DND-41 (cell line): ENCODE data around the gene OXCT1.
A peak's percentile ranks its signal among the peaks of the same experiment; 100 is the strongest.

Experiments used
- ATAC-seq: fragments of 200-7000 bp; cut with Tn5 transposase; 3 replicates; pipeline ENCODE4 v1.9.1; 2021; ENCODE audit warnings: low read depth; ENCODE audit not compliant: insufficient read depth
- DNase-seq: peaks from one replicate; pipeline ENCODE4 v3.0.0-alpha.2; 2020
- H2AFZ ChIP-seq: 2 replicates; pipeline ENCODE4 v1.6.0; 2012; ENCODE audit warnings: low read depth, low read length
- H3K27ac ChIP-seq: 2 replicates; pipeline ENCODE4 v1.5.1; 2012; ENCODE audit warnings: low read length, inconsistent platforms
- H3K27me3 ChIP-seq: fragments of 200-600 bp; sonication (generic); 2 replicates; pipeline ENCODE4 v1.6.0; 2012; ENCODE audit warnings: low read length, mild to moderate bottlenecking, inconsistent platforms; ENCODE audit not compliant: insufficient read depth, poor library complexity
- H3K36me3 ChIP-seq: 2 replicates; pipeline ENCODE4 v1.5.1; 2012; ENCODE audit warnings: low read length, inconsistent platforms; ENCODE audit not compliant: insufficient read depth
- H3K4me1 ChIP-seq: 2 replicates; pipeline ENCODE4 v1.5.1; 2012; ENCODE audit warnings: mild to moderate bottlenecking, low read length; ENCODE audit not compliant: insufficient read depth
- H3K4me2 ChIP-seq: 2 replicates; pipeline ENCODE4 v1.6.0; 2012; ENCODE audit warnings: mild to moderate bottlenecking, moderate library complexity, low read length, inconsistent platforms; ENCODE audit not compliant: insufficient read depth
- H3K4me3 ChIP-seq, 2 experiments: fragments of 200-600 bp in 1 of 2; shearing (Covaris generic) in 1 of 2; 2 replicates each; pipeline ENCODE4 v1.5.1; 2012 to 2016; ENCODE audit warnings: inconsistent platforms in 2 of 2, low read length in 2 of 2, mild to moderate bottlenecking in 2 of 2, low read depth in 1 of 2, moderate library complexity in 1 of 2
- H3K79me2 ChIP-seq: 2 replicates; pipeline ENCODE4 v1.6.0; 2012; ENCODE audit warnings: low read length, inconsistent platforms; ENCODE audit not compliant: insufficient read depth
- H3K9ac ChIP-seq: 2 replicates; pipeline ENCODE4 v1.6.0; 2012; ENCODE audit warnings: low read depth, mild to moderate bottlenecking, inconsistent platforms, low read length, moderate library complexity
- H3K9me3 ChIP-seq: 2 replicates; pipeline ENCODE4 v1.5.1; 2012; ENCODE audit warnings: low read length, moderate library complexity, mild to moderate bottlenecking, inconsistent platforms; ENCODE audit not compliant: insufficient read depth, severe bottlenecking
- H4K20me1 ChIP-seq: 2 replicates; pipeline ENCODE4 v1.6.0; 2012; ENCODE audit warnings: low read length; ENCODE audit not compliant: insufficient read depth
- EZH2 ChIP-seq: IDR thresholded peaks from 3 replicates; pipeline ENCODE4 v1.6.1; 2012; ENCODE audit warnings: borderline replicate concordance, low read depth, mild to moderate bottlenecking, moderate library complexity, low read length, inconsistent platforms; ENCODE audit not compliant: severe bottlenecking
- TF ChIP-seq, protein P1 (sequence below): IDR thresholded peaks from 2 replicates; pipeline ENCODE4 v1.5.1; 2012; ENCODE audit warnings: borderline replicate concordance, low read length, moderate library complexity, mild to moderate bottlenecking; ENCODE audit not compliant: poor library complexity, severe bottlenecking; ENCODE audit errors: extremely low read depth

The OXCT1 gene

DNA sequence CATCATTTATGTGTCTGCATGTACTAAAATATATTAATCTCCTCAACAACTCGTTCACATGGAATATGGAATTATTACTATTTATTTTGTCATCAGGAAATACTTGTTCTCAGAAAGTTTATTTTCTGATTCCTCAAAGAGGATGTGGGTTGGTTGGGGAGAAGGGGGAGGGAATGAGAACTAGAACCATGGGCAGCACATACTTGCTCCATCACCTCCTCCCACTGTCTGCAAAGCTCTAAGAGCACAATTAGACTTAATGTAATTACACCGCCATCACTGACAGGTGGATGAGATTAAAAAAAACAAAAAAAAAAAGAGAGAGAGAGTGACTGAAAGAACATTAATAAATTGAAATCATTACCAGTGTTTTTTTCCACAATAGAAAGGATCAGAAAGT lies 98.2 kb downstream of the OXCT1 start:
- no peaks in the 10 kb centered on the region for H3K27me3 ChIP-seq
- no peaks in the 10 kb centered on the region for H4K20me1 ChIP-seq
- H3K27ac ChIP-seq: no peak overlapping the region
- H3K4me1 ChIP-seq: no peaks in the 10 kb centered on the region
- no peaks in the 10 kb centered on the region for H3K9me3 ChIP-seq
- no peak overlapping the region for H3K4me3 ChIP-seq
- H3K9ac ChIP-seq: no peak overlapping the region
- no peaks in the 10 kb centered on the region for H3K79me2 ChIP-seq
- ATAC-seq: peak; percentile 53; the same call in 2 of the 3 replicates
- no peak overlapping the region for H2AFZ ChIP-seq
- DNase-seq: no peak
- TF ChIP-seq, protein P1, sequence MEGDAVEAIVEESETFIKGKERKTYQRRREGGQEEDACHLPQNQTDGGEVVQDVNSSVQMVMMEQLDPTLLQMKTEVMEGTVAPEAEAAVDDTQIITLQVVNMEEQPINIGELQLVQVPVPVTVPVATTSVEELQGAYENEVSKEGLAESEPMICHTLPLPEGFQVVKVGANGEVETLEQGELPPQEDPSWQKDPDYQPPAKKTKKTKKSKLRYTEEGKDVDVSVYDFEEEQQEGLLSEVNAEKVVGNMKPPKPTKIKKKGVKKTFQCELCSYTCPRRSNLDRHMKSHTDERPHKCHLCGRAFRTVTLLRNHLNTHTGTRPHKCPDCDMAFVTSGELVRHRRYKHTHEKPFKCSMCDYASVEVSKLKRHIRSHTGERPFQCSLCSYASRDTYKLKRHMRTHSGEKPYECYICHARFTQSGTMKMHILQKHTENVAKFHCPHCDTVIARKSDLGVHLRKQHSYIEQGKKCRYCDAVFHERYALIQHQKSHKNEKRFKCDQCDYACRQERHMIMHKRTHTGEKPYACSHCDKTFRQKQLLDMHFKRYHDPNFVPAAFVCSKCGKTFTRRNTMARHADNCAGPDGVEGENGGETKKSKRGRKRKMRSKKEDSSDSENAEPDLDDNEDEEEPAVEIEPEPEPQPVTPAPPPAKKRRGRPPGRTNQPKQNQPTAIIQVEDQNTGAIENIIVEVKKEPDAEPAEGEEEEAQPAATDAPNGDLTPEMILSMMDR: no peak
- no peak for TF ChIP-seq EZH2
- H3K4me2 ChIP-seq: no peak overlapping the region
- H3K36me3 ChIP-seq: peaks cover 20% of the 10 kb centered on the region; the same call in 1 of the 2 replicates

DNA sequence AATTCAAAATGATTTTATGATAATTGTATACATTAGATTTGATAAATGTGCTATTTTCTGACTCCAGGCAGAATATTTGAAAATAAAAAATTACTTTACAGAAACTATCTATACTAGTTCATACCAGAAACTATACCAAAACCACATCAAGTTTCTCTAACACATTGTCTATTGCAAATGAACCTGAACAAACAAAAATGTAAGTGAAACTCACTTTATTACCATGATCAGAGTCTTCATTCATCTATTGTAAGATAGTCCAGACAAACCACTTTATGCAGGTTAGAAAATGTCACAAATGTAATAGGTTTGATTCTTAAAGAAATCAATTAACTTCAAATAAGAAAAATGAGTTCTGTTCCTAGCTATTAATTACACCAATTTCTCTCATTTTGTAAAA lies 99.4 kb downstream of the OXCT1 start:
- Histone ChIP-seq H3K9ac (no peak overlapping the region), H3K4me2 (no peak overlapping the region), H3K4me1 (no peaks in the 10 kb centered on the region), H3K9me3 (no peaks in the 10 kb centered on the region), H3K79me2 (no peaks in the 10 kb centered on the region), H3K36me3 (peaks cover 25% of the 10 kb centered on the region), H3K27ac (no peak overlapping the region), H4K20me1 (no peaks in the 10 kb centered on the region), H2AFZ (no peak overlapping the region), H3K4me3 (no peak overlapping the region), H3K27me3 (no peaks in the 10 kb centered on the region)
- DNase-seq: no peak
- ATAC-seq: no peak
- TF ChIP-seq, protein P1: no peak
- no peak for TF ChIP-seq EZH2

DNA sequence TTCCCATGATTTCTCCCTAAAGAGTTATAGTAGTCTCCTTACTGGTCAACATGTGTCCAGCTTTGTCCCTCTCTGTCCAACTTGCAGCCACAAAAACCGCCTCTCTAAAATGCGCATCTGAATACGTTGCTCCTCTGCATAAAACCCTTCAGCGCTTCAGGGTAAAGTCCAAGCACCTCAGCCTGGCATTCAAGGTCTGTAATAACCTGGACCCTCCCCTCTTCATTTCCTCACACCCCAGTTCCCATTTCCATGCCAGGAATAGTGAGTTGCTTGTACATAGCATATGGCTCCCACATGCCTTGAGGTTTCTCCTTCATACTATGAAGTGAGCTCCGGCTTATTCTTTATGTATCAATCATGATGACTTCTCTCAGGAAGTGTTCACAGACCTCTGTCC lies 101.5 kb downstream of the OXCT1 start:
- ATAC-seq (no peak), DNase-seq (no peak)
- no peak overlapping the region for H2AFZ ChIP-seq
- H3K27ac ChIP-seq: no peak overlapping the region
- H3K36me3 ChIP-seq: peaks cover 45% of the 10 kb centered on the region
- H4K20me1 ChIP-seq: no peaks in the 10 kb centered on the region
- H3K4me1 ChIP-seq: no peaks in the 10 kb centered on the region
- H3K79me2 ChIP-seq: no peaks in the 10 kb centered on the region
- no peak overlapping the region for H3K4me3 ChIP-seq
- no peak overlapping the region for H3K4me2 ChIP-seq
- H3K27me3 ChIP-seq: no peaks in the 10 kb centered on the region
- H3K9me3 ChIP-seq: no peaks in the 10 kb centered on the region
- no peak overlapping the region for H3K9ac ChIP-seq
- TF ChIP-seq EZH2: no peak
- TF ChIP-seq, protein P1: no peak

DNA sequence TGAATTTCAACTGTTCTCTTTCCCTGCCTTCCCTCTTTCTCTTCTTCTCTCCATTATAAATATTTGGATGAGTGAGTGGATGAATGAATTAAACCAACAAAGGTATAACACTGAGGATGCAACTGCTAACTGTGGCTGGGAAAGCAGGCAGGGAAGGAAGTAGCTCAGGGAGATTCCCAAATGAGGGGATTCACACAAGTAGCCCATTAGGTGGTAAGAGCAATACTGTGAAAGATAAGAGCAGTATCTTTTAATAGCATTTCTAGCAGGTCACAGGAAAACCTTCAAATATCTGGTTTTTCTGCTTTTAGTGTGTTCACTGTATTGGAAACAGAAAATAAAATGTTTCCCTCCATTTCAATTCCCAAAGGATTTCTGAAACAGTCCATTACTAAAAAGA lies 105.6 kb downstream of the OXCT1 start:
- no peaks in the 10 kb centered on the region for H3K27me3 ChIP-seq
- ATAC-seq (no peak), DNase-seq (no peak)
- H4K20me1 ChIP-seq: no peaks in the 10 kb centered on the region
- no peak overlapping the region for H3K27ac ChIP-seq
- H3K9me3 ChIP-seq: no peaks in the 10 kb centered on the region
- H3K9ac ChIP-seq: no peak overlapping the region
- peaks cover 69% of the 10 kb centered on the region for H3K36me3 ChIP-seq
- no peak overlapping the region for H2AFZ ChIP-seq
- no peak overlapping the region for H3K4me3 ChIP-seq
- no peaks in the 10 kb centered on the region for H3K79me2 ChIP-seq
- no peak overlapping the region for H3K4me2 ChIP-seq
- no peaks in the 10 kb centered on the region for H3K4me1 ChIP-seq
- TF ChIP-seq, protein P1: no peak
- no peak for TF ChIP-seq EZH2
